ENCODE measurements around the gene IGFBP7.

IGFBP7 gene

GRCh38 chr4:57095956-57096355 lies 14.2 kb downstream of the IGFBP7 start:
- POLR2A ChIA-PET (ENCODE audit: low non-redundant PET): no interaction called here
- CTCF ChIA-PET: interaction anchor here (0.7 kb wide), 1 partner anchor 69 kb away, joined by 3 read pairs; no protein-coding TSS in a partner anchor
- TF ChIP-seq CTCF (conservative IDR thresholded peaks at IDR 0.05; ENCODE audit: low read depth): no peak
- DNase-seq (ENCODE audit: low spot score): no peak
- no peak overlapping the region for H3K27ac ChIP-seq

- no peak for DNase-seq (ENCODE audit: low spot score)
- CTCF ChIA-PET: interaction anchor here (0.7 kb wide), 1 partner anchor 69 kb away, joined by 3 read pairs; no protein-coding TSS in a partner anchor
- TF ChIP-seq CTCF (conservative IDR thresholded peaks at IDR 0.05; ENCODE audit: low read depth): no peak
- POLR2A ChIA-PET (ENCODE audit: low non-redundant PET): no interaction called here
- no peak overlapping the region for H3K27ac ChIP-seq
These were observed 14.9 kb downstream of the IGFBP7 start for GRCh38 chr4:57095245-57095644.

GRCh38 chr4:57094832-57095223 lies 15.4 kb downstream of the IGFBP7 start:
- no peak for DNase-seq (ENCODE audit: low spot score)
- ChIA-PET POLR2A (ENCODE audit: low non-redundant PET) (no interaction called here), CTCF (no interaction called here)
- TF ChIP-seq CTCF (conservative IDR thresholded peaks at IDR 0.05; ENCODE audit: low read depth): no peak
- no peak overlapping the region for H3K27ac ChIP-seq

GRCh38 chr4:57093845-57094831 lies 16.0 kb downstream of the IGFBP7 start:
- ChIA-PET POLR2A (ENCODE audit: low non-redundant PET) (no interaction called here), CTCF (interaction anchor here (0.6 kb wide), 2 partner anchors 88 to 90 kb away, joined by 3 to 5 read pairs; no protein-coding TSS in a partner anchor)
- DNase-seq (ENCODE audit: low spot score): no peak
- H3K27ac ChIP-seq: no peak overlapping the region
- TF ChIP-seq CTCF (conservative IDR thresholded peaks at IDR 0.05; ENCODE audit: low read depth): no peak

- TF ChIP-seq CTCF (conservative IDR thresholded peaks at IDR 0.05; ENCODE audit: low read depth): no peak
- H3K27ac ChIP-seq: no peak overlapping the region
- DNase-seq (ENCODE audit: low spot score): no peak
- POLR2A ChIA-PET (ENCODE audit: low non-redundant PET): no interaction called here
- CTCF ChIA-PET: interaction anchor here (0.5 kb wide), 1 partner anchor 107 kb away, joined by 5 read pairs; no protein-coding TSS in a partner anchor
These were observed 18.5 kb downstream of the IGFBP7 start for GRCh38 chr4:57091657-57092162.

- DNase-seq (ENCODE audit: low spot score): no peak
- POLR2A ChIA-PET (ENCODE audit: low non-redundant PET): interaction anchor here (0.7 kb wide), 1 partner anchor 11 kb away, joined by 3 read pairs; no protein-coding TSS in a partner anchor
- H3K27ac ChIP-seq: no peak overlapping the region
- CTCF ChIA-PET: interaction anchor here (0.6 kb wide), 1 partner anchor 10 kb away, joined by 4 read pairs; no protein-coding TSS in a partner anchor
- TF ChIP-seq CTCF (conservative IDR thresholded peaks at IDR 0.05; ENCODE audit: low read depth): no peak
These were observed 20.1 kb downstream of the IGFBP7 start for GRCh38 chr4:57090079-57090478.
